NCI-H2196 treated with DMSO at 0.1 percent for 48 hours (cell line): ENCODE measurements around the gene GAS6.

ENCODE experiments used
- DNase-seq: peaks from one replicate; lab custom pipeline; 2025; ENCODE audit not compliant: unreplicated experiment; lab: John Stamatoyannopoulos, UW

The GAS6 gene

GRCh38 chr13:113853518-113854237, 10.2 kb downstream of the GAS6 start:
- DNase-seq: no peak

- DNase-seq: no peak
Measured at GRCh38 chr13:113852536-113853517, 11.0 kb downstream of the GAS6 start.

- DNase-seq: no peak
Measured at GRCh38 chr13:113851826-113852535, 11.9 kb downstream of the GAS6 start.

- DNase-seq: no peak
Measured at GRCh38 chr13:113851480-113851803, 12.4 kb downstream of the GAS6 start.

GRCh38 chr13:113850722-113851479, 13.0 kb downstream of the GAS6 start:
- DNase-seq: no peak

- DNase-seq: no peak
Measured at GRCh38 chr13:113849981-113850721, 13.7 kb downstream of the GAS6 start.

- DNase-seq: no peak
Measured at GRCh38 chr13:113849546-113849945, 14.3 kb downstream of the GAS6 start.

- no peak for DNase-seq
Measured at GRCh38 chr13:113848431-113849260, 15.2 kb downstream of the GAS6 start.

- DNase-seq: no peak
Measured at GRCh38 chr13:113848020-113848419, 15.9 kb downstream of the GAS6 start.

- no peak for DNase-seq
Measured at GRCh38 chr13:113846636-113847318, 17.1 kb downstream of the GAS6 start.

- no peak for DNase-seq
Measured at GRCh38 chr13:113845723-113846635, 17.9 kb downstream of the GAS6 start.

- no peak for DNase-seq
Measured at GRCh38 chr13:113845055-113845454, 18.8 kb downstream of the GAS6 start.

- no peak for DNase-seq
Measured at GRCh38 chr13:113843864-113844556, 19.9 kb downstream of the GAS6 start.

- no peak for DNase-seq
Measured at GRCh38 chr13:113843063-113843654, 20.7 kb downstream of the GAS6 start.

- no peak for DNase-seq
Measured at GRCh38 chr13:113842336-113843062, 21.4 kb downstream of the GAS6 start.

GRCh38 chr13:113841353-113841650, 22.6 kb downstream of the GAS6 start:
- DNase-seq: no peak
